HG03571 (cell line): ENCODE results near the gene CERS4.
A peak's percentile ranks its signal among the peaks of the same experiment; 100 is the strongest.
"Not testable (repeated sequence)": the region's sequence is repeated elsewhere in the genome, so short reads cannot be mapped to it uniquely, and the experiment has no call there.

ENCODE experiments used
- ATAC-seq: cut with Tn5 transposase; IDR thresholded peaks from one replicate; pipeline ENCODE4 v1.9.1; 2021; ENCODE audit not compliant: unreplicated experiment

The CERS4 gene

GRCh38 chr19:8209462-8210378 lies 550 bp downstream of the CERS4 start:
- ATAC-seq: peak; percentile 52

- ATAC-seq: no peak
Observed at GRCh38 chr19:8210421-8211101, 1.4 kb downstream of the CERS4 start.

GRCh38 chr19:8212212-8212611 lies 3.0 kb downstream of the CERS4 start:
- no peak for ATAC-seq

- no peak for ATAC-seq
Observed at GRCh38 chr19:8212916-8213315, 3.7 kb downstream of the CERS4 start.

- no peak for ATAC-seq
Observed at GRCh38 chr19:8213827-8214672, 4.9 kb downstream of the CERS4 start.

GRCh38 chr19:8214802-8215201 lies 5.6 kb downstream of the CERS4 start:
- no peak for ATAC-seq

GRCh38 chr19:8215783-8216182 lies 6.6 kb downstream of the CERS4 start:
- no peak for ATAC-seq

GRCh38 chr19:8216357-8216756 lies 7.2 kb downstream of the CERS4 start:
- ATAC-seq: no peak

GRCh38 chr19:8218127-8218526 lies 9.0 kb downstream of the CERS4 start:
- not testable (repeated sequence) for ATAC-seq

GRCh38 chr19:8220481-8220880 lies 11.3 kb downstream of the CERS4 start:
- no peak for ATAC-seq

- ATAC-seq: no peak
Observed at GRCh38 chr19:8221161-8221560, 12.0 kb downstream of the CERS4 start.

- not testable (repeated sequence) for ATAC-seq
Observed at GRCh38 chr19:8223442-8223841, 14.3 kb downstream of the CERS4 start.

- no peak for ATAC-seq
Observed at GRCh38 chr19:8224394-8225145, 15.4 kb downstream of the CERS4 start.

- no peak for ATAC-seq
Observed at GRCh38 chr19:8231073-8231604, 22.0 kb downstream of the CERS4 start.

GRCh38 chr19:8233370-8233769 lies 24.2 kb downstream of the CERS4 start:
- ATAC-seq: no peak

GRCh38 chr19:8237026-8237425 lies 27.9 kb downstream of the CERS4 start:
- ATAC-seq: no peak

- ATAC-seq: no peak
Observed at GRCh38 chr19:8238251-8238650, 29.1 kb downstream of the CERS4 start.

GRCh38 chr19:8239528-8240273 lies 30.5 kb downstream of the CERS4 start:
- ATAC-seq: no peak
